ENCODE results near the gene TLNRD1. TPM values are rescaled to one million over a fixed set of nuclear protein-coding genes. Genes with fewer than 3 reads are reported as not detected.

Gene TLNRD1
- total RNA-seq, 1 experiment from 2014 or later, result 22.5 TPM

DNA sequence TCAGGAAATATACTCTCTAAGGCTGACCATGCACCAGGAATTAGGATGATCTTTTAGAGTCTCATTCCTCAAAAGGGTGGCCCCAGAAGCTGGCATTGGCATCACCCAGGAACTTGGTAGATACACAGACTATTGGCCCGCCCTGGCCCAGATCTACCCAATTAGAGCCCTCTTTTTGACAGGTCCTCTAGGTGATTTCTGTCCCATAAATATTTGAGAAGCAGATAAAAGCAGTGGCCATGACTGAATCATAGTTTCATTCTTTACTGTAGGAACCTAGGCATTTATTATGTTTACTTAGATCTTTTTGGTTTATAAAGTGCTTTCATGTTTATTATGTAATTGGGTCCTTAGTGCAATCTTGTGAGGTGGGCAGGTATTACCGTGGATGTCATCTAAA, 7.6 kb downstream of the TLNRD1 start:
- no peak overlapping the region for H2AFZ ChIP-seq (ENCODE audit: low read depth, low read length, poor library complexity, severe bottlenecking)
- TF ChIP-seq CEBPB (IDR thresholded peaks at IDR 0.05; ENCODE audit: low read depth) (no peak), EZH2phosphoT487 (IDR thresholded peaks at IDR 0.05; ENCODE audit: borderline replicate concordance) (no peak), SIN3A (IDR thresholded peaks at IDR 0.05; ENCODE audit: low read depth) (no peak), FOSL1 (IDR thresholded peaks at IDR 0.05; ENCODE audit: low read depth) (no peak), JUND (IDR thresholded peaks at IDR 0.05) (no peak), EGR1 (IDR thresholded peaks at IDR 0.05; ENCODE audit: low read depth) (no peak), ZNF274 (IDR thresholded peaks at IDR 0.05; ENCODE audit: low read depth, low read length) (no peak), ZFX (IDR thresholded peaks at IDR 0.05) (no peak), SRF (IDR thresholded peaks at IDR 0.05; ENCODE audit: low read depth) (no peak), CBX3 (IDR thresholded peaks at IDR 0.05; ENCODE audit: low read depth) (no peak), REST (IDR thresholded peaks at IDR 0.05; ENCODE audit: low read depth) (no peak), RAD21 (IDR thresholded peaks at IDR 0.05; ENCODE audit: low read depth) (no peak)
- TF ChIP-seq, protein P1, sequence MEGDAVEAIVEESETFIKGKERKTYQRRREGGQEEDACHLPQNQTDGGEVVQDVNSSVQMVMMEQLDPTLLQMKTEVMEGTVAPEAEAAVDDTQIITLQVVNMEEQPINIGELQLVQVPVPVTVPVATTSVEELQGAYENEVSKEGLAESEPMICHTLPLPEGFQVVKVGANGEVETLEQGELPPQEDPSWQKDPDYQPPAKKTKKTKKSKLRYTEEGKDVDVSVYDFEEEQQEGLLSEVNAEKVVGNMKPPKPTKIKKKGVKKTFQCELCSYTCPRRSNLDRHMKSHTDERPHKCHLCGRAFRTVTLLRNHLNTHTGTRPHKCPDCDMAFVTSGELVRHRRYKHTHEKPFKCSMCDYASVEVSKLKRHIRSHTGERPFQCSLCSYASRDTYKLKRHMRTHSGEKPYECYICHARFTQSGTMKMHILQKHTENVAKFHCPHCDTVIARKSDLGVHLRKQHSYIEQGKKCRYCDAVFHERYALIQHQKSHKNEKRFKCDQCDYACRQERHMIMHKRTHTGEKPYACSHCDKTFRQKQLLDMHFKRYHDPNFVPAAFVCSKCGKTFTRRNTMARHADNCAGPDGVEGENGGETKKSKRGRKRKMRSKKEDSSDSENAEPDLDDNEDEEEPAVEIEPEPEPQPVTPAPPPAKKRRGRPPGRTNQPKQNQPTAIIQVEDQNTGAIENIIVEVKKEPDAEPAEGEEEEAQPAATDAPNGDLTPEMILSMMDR (IDR thresholded peaks at IDR 0.05 in 2 of 3, conservative IDR thresholded peaks at IDR 0.05 in 1 of 3; ENCODE audit: borderline replicate concordance in 1 of 3, insufficient read depth in 1 of 3, low read depth in 2 of 3, low read length in 2 of 3), result no peak
- TF ChIP-seq, protein P2, sequence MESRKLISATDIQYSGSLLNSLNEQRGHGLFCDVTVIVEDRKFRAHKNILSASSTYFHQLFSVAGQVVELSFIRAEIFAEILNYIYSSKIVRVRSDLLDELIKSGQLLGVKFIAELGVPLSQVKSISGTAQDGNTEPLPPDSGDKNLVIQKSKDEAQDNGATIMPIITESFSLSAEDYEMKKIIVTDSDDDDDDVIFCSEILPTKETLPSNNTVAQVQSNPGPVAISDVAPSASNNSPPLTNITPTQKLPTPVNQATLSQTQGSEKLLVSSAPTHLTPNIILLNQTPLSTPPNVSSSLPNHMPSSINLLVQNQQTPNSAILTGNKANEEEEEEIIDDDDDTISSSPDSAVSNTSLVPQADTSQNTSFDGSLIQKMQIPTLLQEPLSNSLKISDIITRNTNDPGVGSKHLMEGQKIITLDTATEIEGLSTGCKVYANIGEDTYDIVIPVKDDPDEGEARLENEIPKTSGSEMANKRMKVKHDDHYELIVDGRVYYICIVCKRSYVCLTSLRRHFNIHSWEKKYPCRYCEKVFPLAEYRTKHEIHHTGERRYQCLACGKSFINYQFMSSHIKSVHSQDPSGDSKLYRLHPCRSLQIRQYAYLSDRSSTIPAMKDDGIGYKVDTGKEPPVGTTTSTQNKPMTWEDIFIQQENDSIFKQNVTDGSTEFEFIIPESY (IDR thresholded peaks at IDR 0.05; ENCODE audit: extremely low read depth, insufficient replicate concordance, low read length), result no peak
- no peak overlapping the region for H3K4me3 ChIP-seq (replicated peaks in 1 of 2; ENCODE audit: low read depth in 1 of 2, low read length in 2 of 2)
- intact Hi-C loops (cut with micrococcal nuclease), result no loop called here
- BruUV-seq (replicated peaks), result no TSS peak
- DNase-seq (ENCODE audit: low read depth, low spot score) (no peak), ATAC-seq (no peak)
- ChIA-PET RAD21 (ENCODE audit: low non-redundant PET in 1 of 2, low total read pairs in 2 of 2, uncharacterized antibody in 2 of 2, unreplicated experiment in 2 of 2) (no interaction called here), CTCF (interaction anchor here (0.8 kb wide), 1 partner anchor 258 kb away, joined by 4 read pairs; no protein-coding TSS in a partner anchor), POLR2A (no interaction called here)
- no peak overlapping the region for H3K4me2 ChIP-seq (ENCODE audit: low read length)
- no peak overlapping the region for H3K9ac ChIP-seq (ENCODE audit: low read length)
- H3K9me3 ChIP-seq (ENCODE audit: control insufficient read depth in 1 of 2, insufficient read depth in 1 of 2, low read depth in 1 of 2, low read length in 2 of 2), result no peaks in the 10 kb centered on the region
- H3K4me1 ChIP-seq (ENCODE audit: control insufficient read depth in 1 of 2, insufficient read depth in 2 of 2, low read length in 2 of 2), result no peaks in the 10 kb centered on the region
- H3K27me3 ChIP-seq (ENCODE audit: insufficient read depth, low read length), result no peaks in the 10 kb centered on the region
- H3K27ac ChIP-seq (ENCODE audit: low read depth, low read length), result no peak overlapping the region
- no peaks in the 10 kb centered on the region for H4K20me1 ChIP-seq (ENCODE audit: insufficient read depth)
- no peaks in the 10 kb centered on the region for H3K9me2 ChIP-seq (ENCODE audit: insufficient read depth)
- H3K79me2 ChIP-seq (ENCODE audit: insufficient read depth, low read length), result peaks cover 17% of the 10 kb centered on the region
- peaks cover 0 to 2% of the 10 kb centered on the region in 2 experiments; a peak in 1 of 4 replicates for H3K36me3 ChIP-seq (ENCODE audit: control insufficient read depth in 1 of 2, insufficient read depth in 2 of 2, low read length in 2 of 2)

Data from HCT116 (cell line).